HG02571 (cell line): ENCODE measurements around the gene RPS28.

Source experiments
- ATAC-seq: cut with Tn5 transposase; IDR thresholded peaks from one replicate; pipeline ENCODE4 v1.9.1; 2021; ENCODE audit warnings: mild to moderate bottlenecking, moderate library complexity; ENCODE audit not compliant: unreplicated experiment

Gene RPS28

DNA sequence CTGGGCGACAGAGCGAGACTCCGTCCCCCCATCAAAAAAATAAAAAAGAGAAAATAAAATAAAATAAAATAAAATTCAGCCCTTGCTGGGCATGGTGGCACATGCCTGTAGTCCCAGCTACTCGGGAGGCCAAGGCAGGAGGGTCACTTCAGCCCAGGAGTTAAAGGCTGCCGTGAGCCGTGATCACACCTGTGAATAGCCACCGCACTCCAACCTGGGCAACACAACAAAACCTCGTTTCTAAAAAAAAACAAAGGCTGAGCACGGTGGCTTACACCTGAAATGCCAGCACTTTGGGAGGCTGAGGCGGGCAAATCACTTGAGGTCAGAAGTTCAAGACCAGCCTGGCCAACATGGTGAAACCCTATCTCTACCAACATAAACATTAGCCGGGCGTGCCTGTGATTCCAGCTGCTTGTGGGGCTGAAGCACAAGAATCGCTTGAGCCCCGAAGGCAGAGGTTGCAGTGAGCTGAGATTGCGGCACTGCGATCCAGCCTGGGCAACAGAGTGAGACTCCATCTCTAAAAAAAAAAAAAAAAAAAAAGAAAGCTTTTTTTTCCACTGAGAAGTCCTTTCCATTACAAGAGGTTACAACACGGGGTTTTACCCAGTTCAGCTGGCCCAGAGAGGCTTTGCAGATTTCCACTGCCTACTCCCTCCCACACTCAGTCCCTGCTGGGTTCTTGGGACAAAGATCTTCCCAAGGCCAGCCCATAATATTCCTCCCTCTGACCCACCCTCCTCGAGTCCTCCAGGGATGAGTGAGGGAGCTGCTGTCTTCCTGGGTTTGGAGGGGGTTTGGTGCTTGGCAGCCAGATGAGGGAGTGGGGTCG is 49.1 kb downstream of the RPS28 start:
- ATAC-seq, result no peak

- ATAC-seq, result no peak
Measured at GRCh38 chr19:8371011-8371804, 49.9 kb downstream of the RPS28 start.
